Measurements from ENCODE around the gene NFS1.
"Not testable (repeated sequence)": the region's sequence is repeated elsewhere in the genome, so short reads cannot be mapped to it uniquely, and the experiment has no call there.

DNA sequence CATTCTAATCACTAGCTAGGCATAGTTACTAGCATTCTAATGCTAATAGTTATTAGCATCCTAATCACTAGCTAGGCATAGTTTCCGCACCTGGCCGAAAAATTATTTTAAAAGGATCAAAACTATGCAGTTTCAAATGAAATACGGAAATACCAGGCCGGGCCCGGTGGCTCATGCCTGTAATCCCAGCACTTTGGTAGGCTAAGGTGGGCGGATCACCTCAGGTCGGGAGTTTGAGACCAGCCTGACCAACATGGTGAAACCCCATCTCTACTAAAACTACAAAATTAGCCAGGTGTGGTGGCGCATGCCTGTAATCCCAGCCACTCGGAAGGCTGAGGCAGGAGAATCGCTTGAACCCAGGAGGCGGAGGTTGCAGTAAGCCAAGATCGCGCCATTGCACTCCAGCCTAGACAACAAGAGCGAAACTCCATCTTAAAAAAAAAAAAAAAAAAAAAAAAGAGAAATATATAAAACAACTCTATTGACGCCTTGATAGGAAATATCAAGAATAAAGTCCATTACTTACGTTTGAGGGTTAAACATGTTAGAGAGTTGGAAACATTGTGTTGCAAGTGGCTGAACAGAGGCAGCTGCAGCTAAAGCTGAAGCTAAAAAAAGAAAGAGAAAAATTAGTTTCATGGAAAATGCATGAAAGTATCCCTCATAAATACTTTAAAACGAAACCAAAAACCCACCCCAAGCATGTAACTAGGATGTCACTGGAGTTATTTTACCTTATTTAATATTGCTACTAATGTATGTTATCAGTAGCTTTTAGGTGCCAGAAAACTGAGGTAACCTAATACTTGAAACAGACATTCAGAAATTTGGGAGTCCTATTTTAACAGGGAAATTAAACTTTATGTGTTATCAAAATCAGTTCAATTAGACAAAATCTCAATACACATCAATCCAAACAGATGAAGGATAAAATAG is 7.7 kb upstream of the NFS1 start:
- not testable (repeated sequence) for TF ChIP-seq POLR2A (IDR thresholded peaks at IDR 0.05; ENCODE audit: low read depth); CTCF (IDR thresholded peaks at IDR 0.05); EP300 (IDR thresholded peaks at IDR 0.05)

All from esophagus muscularis mucosa (tissue), 4 donors.